ENCODE measurements around the gene TBC1D22A. TPM values are rescaled to one million over a fixed set of nuclear protein-coding genes. Genes with fewer than 3 reads are reported as not detected.

Gene TBC1D22A
- polyA plus RNA-seq, 2 donors = 15.1 to 17.4 TPM

DNA sequence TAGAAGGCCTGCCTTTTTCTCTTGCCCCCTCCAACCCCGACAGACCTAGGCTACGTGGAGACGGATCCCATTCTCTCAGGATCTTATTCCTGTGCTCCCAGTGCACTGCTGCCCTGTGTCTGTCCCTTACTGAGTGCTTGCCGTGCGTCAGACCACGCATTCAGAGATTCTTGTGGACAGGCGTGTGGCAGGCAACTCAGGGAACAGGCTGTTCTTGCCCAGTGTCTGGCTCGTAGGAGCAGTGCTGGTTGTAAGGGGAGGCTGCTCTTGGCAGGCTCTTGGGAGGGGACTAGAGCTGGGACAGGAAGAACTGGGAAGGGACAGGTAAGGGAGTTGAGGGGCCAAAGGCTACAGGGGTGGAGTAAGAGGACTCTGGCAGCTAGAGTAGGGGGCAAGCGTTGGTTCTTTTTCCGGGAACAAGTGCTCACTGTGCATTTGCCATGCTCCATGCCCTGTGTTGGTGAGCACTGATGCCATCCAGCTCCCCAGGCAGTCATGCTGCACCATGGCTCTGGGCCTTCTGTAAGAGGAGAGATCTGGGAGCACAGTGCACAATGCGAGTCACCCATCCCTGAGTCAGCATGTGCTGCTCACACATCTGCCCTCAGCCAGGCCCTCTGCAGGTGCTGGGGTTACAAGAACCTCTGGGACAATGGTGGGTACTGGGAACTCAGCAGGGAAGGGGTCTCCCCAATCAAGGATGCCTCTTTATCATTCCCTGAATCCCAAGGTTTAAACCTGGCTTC is 119.1 kb downstream of the TBC1D22A start:
- Histone ChIP-seq H3K27ac (ENCODE audit: low read depth in 2 of 2, low read length in 1 of 2) (no peak overlapping the region), H3K4me3 (ENCODE audit: low read depth in 1 of 2, low read length in 2 of 2) (no peak overlapping the region), H3K36me3 (ENCODE audit: control insufficient read depth in 2 of 2, insufficient read depth in 2 of 2, low read length in 1 of 2) (peaks cover 9 to 10% of the 10 kb centered on the region in 2 donors), H3K27me3 (ENCODE audit: control insufficient read depth in 1 of 2, insufficient read depth in 2 of 2, low read length in 2 of 2) (no peaks in the 10 kb centered on the region), H3K4me1 (ENCODE audit: control insufficient read depth in 2 of 2, insufficient read depth in 2 of 2, low read length in 1 of 2) (peaks cover 0 to 3% of the 10 kb centered on the region in 2 donors), H3K9me3 (ENCODE audit: control insufficient read depth in 2 of 2, insufficient read depth in 1 of 2, low read depth in 1 of 2, low read length in 1 of 2) (no peaks in the 10 kb centered on the region)
- 93 to 94% methylated on average over 11 of the region's 11 CpGs for WGBS, 2 donors

DNA sequence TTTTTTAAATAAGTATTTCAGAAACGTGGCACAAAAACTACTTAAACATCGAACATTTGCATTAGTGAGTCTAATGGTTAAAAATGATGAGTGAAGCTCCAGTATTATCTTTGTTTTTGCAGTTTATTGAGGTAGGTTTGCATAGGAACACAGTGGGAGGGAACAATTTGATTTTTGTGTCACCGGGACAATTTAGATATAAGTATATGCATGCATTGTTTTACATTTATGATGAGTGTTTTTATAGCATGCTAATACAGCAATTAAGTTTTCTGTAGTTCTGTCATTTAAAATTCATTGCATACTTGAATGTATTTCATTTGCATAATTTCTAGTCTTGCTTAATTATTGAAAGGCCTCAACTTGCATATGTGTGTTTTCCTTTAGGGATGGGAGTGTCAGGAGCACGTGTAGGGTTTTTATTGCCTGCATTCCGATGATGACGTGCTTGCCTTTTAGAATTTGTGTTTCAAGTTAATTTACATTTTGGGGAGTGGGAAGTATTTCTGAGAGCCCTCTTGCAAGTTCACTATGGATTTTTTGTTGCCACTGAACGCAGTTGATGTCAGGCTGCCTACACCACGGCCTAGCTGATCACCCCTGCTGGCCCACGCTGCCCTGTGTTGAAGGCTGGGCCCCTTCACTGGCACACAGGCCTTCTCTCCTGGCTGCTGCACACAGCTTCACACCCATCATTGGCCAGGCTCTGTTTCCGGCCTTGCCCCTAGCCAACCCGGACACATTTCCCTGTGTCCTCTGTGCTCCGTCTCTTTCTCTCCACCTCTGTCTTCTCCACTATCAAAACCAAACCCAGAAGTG is 120.9 kb downstream of the TBC1D22A start:
- WGBS, 2 donors = 72 to 77% methylated on average over 12 of the region's 12 CpGs
- Histone ChIP-seq H3K36me3 (ENCODE audit: control insufficient read depth in 2 of 2, insufficient read depth in 2 of 2, low read length in 1 of 2) (peaks cover 9 to 10% of the 10 kb centered on the region in 2 donors), H3K27me3 (ENCODE audit: control insufficient read depth in 1 of 2, insufficient read depth in 2 of 2, low read length in 2 of 2) (no peaks in the 10 kb centered on the region), H3K9me3 (ENCODE audit: control insufficient read depth in 2 of 2, insufficient read depth in 1 of 2, low read depth in 1 of 2, low read length in 1 of 2) (no peaks in the 10 kb centered on the region), H3K4me1 (ENCODE audit: control insufficient read depth in 2 of 2, insufficient read depth in 2 of 2, low read length in 1 of 2) (peaks cover 0 to 3% of the 10 kb centered on the region in 2 donors), H3K4me3 (ENCODE audit: low read depth in 1 of 2, low read length in 2 of 2) (no peak overlapping the region), H3K27ac (ENCODE audit: low read depth in 2 of 2, low read length in 1 of 2) (no peak overlapping the region)

GRCh38 chr22:46884365-46884764 is 121.9 kb downstream of the TBC1D22A start:
- H3K36me3 ChIP-seq (ENCODE audit: control insufficient read depth in 2 of 2, insufficient read depth in 2 of 2, low read length in 1 of 2) = peaks cover 9 to 12% of the 10 kb centered on the region in 2 donors
- H3K4me1 ChIP-seq (ENCODE audit: control insufficient read depth in 2 of 2, insufficient read depth in 2 of 2, low read length in 1 of 2) = peaks cover 0 to 3% of the 10 kb centered on the region in 2 donors

GRCh38 chr22:46887978-46888377 is 125.5 kb downstream of the TBC1D22A start:
- Histone ChIP-seq H3K36me3 (ENCODE audit: control insufficient read depth in 2 of 2, insufficient read depth in 2 of 2, low read length in 1 of 2) (peaks cover 4 to 17% of the 10 kb centered on the region in 2 donors), H3K9me3 (ENCODE audit: control insufficient read depth in 2 of 2, insufficient read depth in 1 of 2, low read depth in 1 of 2, low read length in 1 of 2) (no peaks in the 10 kb centered on the region), H3K4me3 (ENCODE audit: low read depth in 1 of 2, low read length in 2 of 2) (no peak overlapping the region), H3K27me3 (ENCODE audit: control insufficient read depth in 1 of 2, insufficient read depth in 2 of 2, low read length in 2 of 2) (no peaks in the 10 kb centered on the region), H3K27ac (ENCODE audit: low read depth in 2 of 2, low read length in 1 of 2) (no peak overlapping the region), H3K4me1 (ENCODE audit: control insufficient read depth in 2 of 2, insufficient read depth in 2 of 2, low read length in 1 of 2) (no peaks in the 10 kb centered on the region)
- WGBS, 2 donors = 95% methylated on average over 11 of the region's 11 CpGs

More at GRCh38 chr22:46884365-46884764, 121.9 kb downstream of the TBC1D22A start:
- no peak overlapping the region for H3K4me3 ChIP-seq (ENCODE audit: low read depth in 1 of 2, low read length in 2 of 2)
- no peaks in the 10 kb centered on the region for H3K9me3 ChIP-seq (ENCODE audit: control insufficient read depth in 2 of 2, insufficient read depth in 1 of 2, low read depth in 1 of 2, low read length in 1 of 2)
- H3K27ac ChIP-seq (ENCODE audit: low read depth in 2 of 2, low read length in 1 of 2) = no peak overlapping the region
- no peaks in the 10 kb centered on the region for H3K27me3 ChIP-seq (ENCODE audit: control insufficient read depth in 1 of 2, insufficient read depth in 2 of 2, low read length in 2 of 2)
- WGBS, 2 donors = 92 to 95% methylated on average over 8 of the region's 8 CpGs

DNA sequence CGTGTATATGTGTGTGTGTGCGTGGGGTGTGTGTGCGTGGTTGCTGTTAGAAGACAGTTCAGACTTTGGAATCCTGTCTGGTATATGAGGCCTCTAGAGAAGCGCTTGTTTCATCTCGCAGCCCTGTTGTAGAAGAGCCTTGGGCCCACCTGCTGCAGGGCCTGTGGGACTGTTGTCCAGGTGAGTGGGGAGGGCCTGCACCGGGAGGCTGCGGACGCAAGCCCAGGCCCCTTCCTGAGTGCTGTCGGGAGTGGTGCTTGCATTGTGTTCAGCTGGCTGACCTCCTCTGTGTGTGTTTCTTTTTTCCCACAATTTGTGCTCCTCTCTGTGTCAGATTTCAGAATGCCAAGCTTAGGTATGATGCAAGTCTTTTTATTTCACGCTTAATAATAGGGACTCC is 128.4 kb downstream of the TBC1D22A start:
- Histone ChIP-seq H3K9me3 (ENCODE audit: control insufficient read depth in 2 of 2, insufficient read depth in 1 of 2, low read depth in 1 of 2, low read length in 1 of 2) (no peaks in the 10 kb centered on the region), H3K4me1 (ENCODE audit: control insufficient read depth in 2 of 2, insufficient read depth in 2 of 2, low read length in 1 of 2) (peaks cover 0 to 6% of the 10 kb centered on the region in 2 donors), H3K4me3 (ENCODE audit: low read depth in 1 of 2, low read length in 2 of 2) (no peak overlapping the region), H3K36me3 (ENCODE audit: control insufficient read depth in 2 of 2, insufficient read depth in 2 of 2, low read length in 1 of 2) (peaks cover 2 to 29% of the 10 kb centered on the region in 2 donors), H3K27ac (ENCODE audit: low read depth in 2 of 2, low read length in 1 of 2) (no peak overlapping the region), H3K27me3 (ENCODE audit: control insufficient read depth in 1 of 2, insufficient read depth in 2 of 2, low read length in 2 of 2) (no peaks in the 10 kb centered on the region)
- 94 to 95% methylated on average over 10 of the region's 10 CpGs for WGBS, 2 donors

- no peak overlapping the region for H3K4me3 ChIP-seq (ENCODE audit: low read depth in 1 of 2, low read length in 2 of 2)
- 96 to 98% methylated on average over 5 of the region's 5 CpGs for WGBS, 2 donors
- no peaks in the 10 kb centered on the region for H3K27me3 ChIP-seq (ENCODE audit: control insufficient read depth in 1 of 2, insufficient read depth in 2 of 2, low read length in 2 of 2)
- H3K36me3 ChIP-seq (ENCODE audit: control insufficient read depth in 2 of 2, insufficient read depth in 2 of 2, low read length in 1 of 2) = peaks cover 2 to 29% of the 10 kb centered on the region in 2 donors
- no peaks in the 10 kb centered on the region for H3K9me3 ChIP-seq (ENCODE audit: control insufficient read depth in 2 of 2, insufficient read depth in 1 of 2, low read depth in 1 of 2, low read length in 1 of 2)
- H3K4me1 ChIP-seq (ENCODE audit: control insufficient read depth in 2 of 2, insufficient read depth in 2 of 2, low read length in 1 of 2) = peaks cover 0 to 6% of the 10 kb centered on the region in 2 donors
- H3K27ac ChIP-seq (ENCODE audit: low read depth in 2 of 2, low read length in 1 of 2) = no peak overlapping the region
These were observed 129.0 kb downstream of the TBC1D22A start for GRCh38 chr22:46891382-46891951.

DNA sequence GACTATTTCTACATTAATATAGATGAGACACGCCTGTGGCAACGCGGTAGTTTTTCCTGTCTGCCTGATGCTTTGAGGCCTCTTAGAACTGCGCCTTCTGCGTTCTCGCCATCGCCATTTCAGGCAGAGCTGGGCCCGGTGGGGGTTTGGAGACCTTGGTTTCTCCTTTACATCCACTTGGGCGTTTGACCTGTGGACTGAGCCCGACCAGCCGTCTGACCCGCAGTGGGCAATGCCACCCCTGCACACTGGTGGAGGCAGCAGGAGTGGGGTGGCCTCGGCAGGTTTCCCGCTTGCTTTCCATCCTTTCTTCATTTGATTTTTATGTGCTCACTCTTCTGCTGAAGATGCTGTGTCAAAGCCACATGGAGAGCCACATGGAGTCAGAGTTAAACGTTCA is 130.4 kb downstream of the TBC1D22A start:
- Histone ChIP-seq H3K36me3 (ENCODE audit: control insufficient read depth in 2 of 2, insufficient read depth in 2 of 2, low read length in 1 of 2) (peaks cover 2 to 29% of the 10 kb centered on the region in 2 donors), H3K4me1 (ENCODE audit: control insufficient read depth in 2 of 2, insufficient read depth in 2 of 2, low read length in 1 of 2) (peaks cover 0 to 6% of the 10 kb centered on the region in 2 donors), H3K27ac (ENCODE audit: low read depth in 2 of 2, low read length in 1 of 2) (no peak overlapping the region), H3K4me3 (ENCODE audit: low read depth in 1 of 2, low read length in 2 of 2) (no peak overlapping the region), H3K27me3 (ENCODE audit: control insufficient read depth in 1 of 2, insufficient read depth in 2 of 2, low read length in 2 of 2) (no peaks in the 10 kb centered on the region), H3K9me3 (ENCODE audit: control insufficient read depth in 2 of 2, insufficient read depth in 1 of 2, low read depth in 1 of 2, low read length in 1 of 2) (no peaks in the 10 kb centered on the region)
- WGBS, 2 donors = 85 to 91% methylated on average over 15 of the region's 15 CpGs

GRCh38 chr22:46893281-46894020 is 131.0 kb downstream of the TBC1D22A start:
- Histone ChIP-seq H3K27ac (ENCODE audit: low read depth in 2 of 2, low read length in 1 of 2) (no peak overlapping the region), H3K9me3 (ENCODE audit: control insufficient read depth in 2 of 2, insufficient read depth in 1 of 2, low read depth in 1 of 2, low read length in 1 of 2) (no peaks in the 10 kb centered on the region), H3K36me3 (ENCODE audit: control insufficient read depth in 2 of 2, insufficient read depth in 2 of 2, low read length in 1 of 2) (peaks cover 2 to 28% of the 10 kb centered on the region in 2 donors), H3K4me3 (ENCODE audit: low read depth in 1 of 2, low read length in 2 of 2) (no peak overlapping the region), H3K27me3 (ENCODE audit: control insufficient read depth in 1 of 2, insufficient read depth in 2 of 2, low read length in 2 of 2) (no peaks in the 10 kb centered on the region), H3K4me1 (ENCODE audit: control insufficient read depth in 2 of 2, insufficient read depth in 2 of 2, low read length in 1 of 2) (peaks cover 0 to 6% of the 10 kb centered on the region in 2 donors)
- WGBS, 2 donors = 89% methylated on average over 10 of the region's 10 CpGs

GRCh38 chr22:46894081-46894671 is 131.7 kb downstream of the TBC1D22A start:
- no peaks in the 10 kb centered on the region for H3K9me3 ChIP-seq (ENCODE audit: control insufficient read depth in 2 of 2, insufficient read depth in 1 of 2, low read depth in 1 of 2, low read length in 1 of 2)
- peaks cover 2 to 27% of the 10 kb centered on the region in 2 donors for H3K36me3 ChIP-seq (ENCODE audit: control insufficient read depth in 2 of 2, insufficient read depth in 2 of 2, low read length in 1 of 2)
- H3K4me3 ChIP-seq (ENCODE audit: low read depth in 1 of 2, low read length in 2 of 2) = no peak overlapping the region
- H3K27me3 ChIP-seq (ENCODE audit: control insufficient read depth in 1 of 2, insufficient read depth in 2 of 2, low read length in 2 of 2) = no peaks in the 10 kb centered on the region
- peaks cover 0 to 6% of the 10 kb centered on the region in 2 donors for H3K4me1 ChIP-seq (ENCODE audit: control insufficient read depth in 2 of 2, insufficient read depth in 2 of 2, low read length in 1 of 2)
- 73% methylated on average over 12 of the region's 12 CpGs for WGBS, 2 donors
- H3K27ac ChIP-seq (ENCODE audit: low read depth in 2 of 2, low read length in 1 of 2) = no peak overlapping the region
